GM19397 (cell line): Measurements from ENCODE around the gene YPEL1.
"Not testable (repeated sequence)": the region's sequence is repeated elsewhere in the genome, so short reads cannot be mapped to it uniquely, and the experiment has no call there.

Experiments
- ATAC-seq: cut with Tn5 transposase; IDR thresholded peaks from one replicate; pipeline ENCODE4 v1.9.1; 2021; ENCODE audit warnings: mild to moderate bottlenecking, moderate library complexity; ENCODE audit not compliant: unreplicated experiment

YPEL1 gene

GRCh38 chr22:21754523-21754922 lies 18.9 kb upstream of the YPEL1 start:
- ATAC-seq = no peak

- no peak for ATAC-seq
Measured at GRCh38 chr22:21753374-21754111, 17.9 kb upstream of the YPEL1 start.

- no peak for ATAC-seq
Measured at GRCh38 chr22:21752276-21752675, 16.7 kb upstream of the YPEL1 start.

DNA sequence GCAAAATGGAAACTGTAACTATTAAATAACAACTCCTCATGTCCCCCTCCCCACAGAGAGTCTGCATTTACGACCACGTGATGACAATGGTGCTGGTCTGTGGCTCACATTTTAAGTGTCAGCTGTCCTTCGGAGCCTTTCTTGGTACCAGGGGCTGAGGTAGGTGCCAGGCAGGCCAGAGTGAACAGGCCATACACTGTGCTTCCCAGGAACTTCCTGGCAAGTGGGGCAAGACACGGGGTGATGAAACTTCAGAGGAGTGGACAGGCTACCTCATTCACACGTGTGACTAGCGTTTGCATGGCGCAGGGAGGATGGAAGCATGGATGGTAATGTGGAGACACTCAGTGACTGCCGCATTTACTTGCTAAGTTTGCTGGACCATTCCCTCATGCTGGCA lies 10.4 kb upstream of the YPEL1 start:
- ATAC-seq = no peak

- not testable (repeated sequence) for ATAC-seq
Measured at GRCh38 chr22:21744917-21745316, 9.3 kb upstream of the YPEL1 start.

- no peak for ATAC-seq
Measured at GRCh38 chr22:21741790-21742189, 6.2 kb upstream of the YPEL1 start.

DNA sequence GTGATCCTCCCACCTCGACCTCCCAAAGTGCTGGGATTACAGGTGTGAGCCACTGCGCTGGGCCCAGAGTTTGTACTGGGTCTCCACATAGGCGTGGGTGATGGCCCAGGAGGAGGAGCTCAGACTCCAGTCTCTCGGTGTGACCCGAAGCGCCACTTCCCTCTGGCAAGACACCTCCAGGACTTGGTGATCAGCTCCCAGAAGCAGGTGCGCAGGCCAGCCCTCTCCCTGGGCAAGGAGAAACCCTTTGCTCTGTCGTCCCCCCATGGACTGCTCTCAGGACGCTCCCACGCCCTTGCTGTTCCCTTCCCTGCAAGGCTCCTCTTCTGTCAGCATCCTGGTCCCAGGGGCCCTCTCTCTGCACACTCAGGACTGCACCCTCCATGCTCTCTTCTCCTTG lies 5.5 kb upstream of the YPEL1 start:
- no peak for ATAC-seq

- ATAC-seq = no peak
Measured at GRCh38 chr22:21739828-21740377, 4.3 kb upstream of the YPEL1 start.

- no peak for ATAC-seq
Measured at GRCh38 chr22:21738966-21739365, 3.4 kb upstream of the YPEL1 start.

GRCh38 chr22:21738081-21738480 lies 2.5 kb upstream of the YPEL1 start:
- ATAC-seq = no peak

GRCh38 chr22:21736948-21737347 lies 1.4 kb upstream of the YPEL1 start:
- no peak for ATAC-seq

DNA sequence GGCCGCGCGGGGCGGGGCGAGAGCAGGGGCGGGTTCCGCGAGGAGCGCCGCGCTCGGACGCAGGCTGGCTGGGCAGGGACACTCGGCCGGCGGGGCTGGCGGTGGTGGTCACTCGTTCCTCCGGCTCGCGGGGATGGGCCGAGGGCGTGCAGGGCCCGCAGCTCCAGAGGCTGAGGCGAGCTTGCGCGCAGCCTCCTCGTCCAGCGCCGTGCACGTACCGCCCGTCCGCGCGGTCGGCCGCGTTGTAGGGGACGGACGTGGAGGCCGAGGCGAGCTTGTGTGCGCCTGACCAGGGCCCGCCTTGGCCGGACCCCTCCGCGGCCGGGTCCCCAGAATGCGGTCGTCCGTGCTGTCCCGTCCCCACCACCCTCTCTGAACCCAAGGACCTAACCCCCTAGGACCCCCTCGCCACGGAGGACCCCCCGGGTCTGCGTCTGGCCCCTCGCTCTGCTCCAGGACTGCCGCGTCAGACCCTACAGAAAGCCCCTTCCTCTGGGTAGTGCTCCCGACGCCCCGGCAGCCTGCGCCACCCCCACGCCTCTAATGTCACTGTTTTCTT lies 569 bp upstream of the YPEL1 start:
- peak; percentile 5 for ATAC-seq

DNA sequence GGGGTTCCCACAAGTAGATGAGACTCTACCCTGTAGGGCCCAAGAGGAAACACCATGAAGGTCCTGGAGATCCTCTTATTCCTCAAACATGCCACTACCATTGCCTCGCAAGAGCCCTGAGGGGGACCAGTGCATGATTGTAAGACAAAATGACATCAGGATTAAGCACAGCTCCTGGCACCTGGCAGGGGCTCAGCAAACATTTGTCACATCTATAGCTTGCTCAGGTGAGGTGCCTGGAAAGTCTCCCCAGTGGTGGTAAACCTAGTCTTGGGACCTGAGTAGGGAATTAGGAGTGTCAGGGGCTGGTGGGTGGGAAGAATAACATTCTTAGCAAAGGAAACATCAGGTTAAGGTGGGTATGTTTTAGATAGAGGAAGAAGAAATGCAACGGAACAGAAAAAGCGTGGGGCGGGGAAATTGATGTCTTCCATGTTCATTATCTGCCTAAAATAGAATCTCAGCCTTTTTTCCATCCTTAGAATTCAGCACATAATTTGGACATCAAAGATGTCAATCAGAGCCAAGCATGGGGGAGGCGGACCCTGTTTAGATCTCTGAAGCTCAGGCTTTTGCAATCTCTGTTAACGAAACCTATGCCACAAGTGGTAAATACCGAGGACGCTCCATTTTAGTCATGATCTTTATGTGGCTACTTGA lies 924 bp downstream of the YPEL1 start:
- no peak for ATAC-seq

DNA sequence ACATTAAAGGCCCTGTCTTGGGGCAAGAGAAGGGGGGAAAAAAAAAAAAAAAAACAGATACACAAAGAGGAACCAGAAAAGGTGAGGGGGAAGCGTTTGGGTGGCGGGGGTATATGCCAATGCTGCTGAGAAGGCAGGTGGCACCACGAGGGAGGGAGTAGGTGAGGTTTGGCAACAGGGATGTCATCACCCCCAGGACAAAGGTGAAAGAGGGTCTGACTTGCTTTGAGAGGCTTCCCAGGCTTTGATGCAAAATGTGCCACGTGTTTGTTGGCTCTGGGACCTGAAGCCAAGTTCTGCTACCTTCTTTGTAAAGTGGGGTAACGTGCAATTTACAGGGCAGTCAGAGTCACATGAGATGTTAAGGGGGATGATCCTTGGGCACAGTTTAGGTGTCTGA lies 4.1 kb downstream of the YPEL1 start:
- ATAC-seq = no peak

- no peak for ATAC-seq
Measured at GRCh38 chr22:21730535-21731308, 4.9 kb downstream of the YPEL1 start.

- ATAC-seq = not testable (repeated sequence)
Measured at GRCh38 chr22:21729184-21729583, 6.4 kb downstream of the YPEL1 start.

DNA sequence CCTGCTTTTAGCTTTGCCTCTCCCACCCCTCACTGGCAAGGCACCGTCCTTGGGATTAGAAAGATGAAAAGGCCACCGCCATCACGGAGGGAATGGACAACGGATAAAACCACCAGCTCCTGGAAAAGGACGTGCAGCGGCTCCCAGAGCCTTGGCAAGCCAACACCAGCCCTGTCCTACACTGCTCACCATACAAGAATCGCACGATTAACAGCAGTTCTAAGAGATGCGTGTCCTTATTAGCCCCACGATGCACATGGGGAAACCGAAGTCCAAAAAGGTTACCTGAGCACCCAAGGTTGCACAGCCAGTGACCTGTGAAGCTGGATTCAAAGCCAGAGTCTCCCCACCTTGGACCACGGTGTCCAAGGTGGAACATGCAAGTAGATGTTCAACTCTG lies 7.3 kb downstream of the YPEL1 start:
- ATAC-seq = no peak

DNA sequence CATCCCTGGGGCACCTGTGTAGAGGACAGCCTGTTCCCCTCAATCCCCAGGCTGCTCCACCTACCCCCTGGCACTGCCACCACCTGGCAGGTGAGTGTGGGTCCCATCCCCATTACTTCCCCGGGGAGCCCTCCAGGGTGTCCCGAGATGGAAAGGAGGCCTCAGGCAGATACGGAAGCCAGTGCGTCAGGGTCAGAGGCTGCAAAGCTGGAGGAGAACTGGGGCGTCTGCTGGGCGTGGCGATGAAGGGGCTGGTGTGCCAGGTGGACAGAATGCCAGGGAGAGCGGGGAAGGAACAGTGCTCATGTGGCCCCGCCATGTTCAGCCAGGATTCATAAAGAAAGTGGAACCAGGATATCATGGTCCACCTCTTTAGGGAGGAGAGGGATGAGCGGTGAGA lies 7.8 kb downstream of the YPEL1 start:
- no peak for ATAC-seq

GRCh38 chr22:21727159-21727558 lies 8.4 kb downstream of the YPEL1 start:
- no peak for ATAC-seq

DNA sequence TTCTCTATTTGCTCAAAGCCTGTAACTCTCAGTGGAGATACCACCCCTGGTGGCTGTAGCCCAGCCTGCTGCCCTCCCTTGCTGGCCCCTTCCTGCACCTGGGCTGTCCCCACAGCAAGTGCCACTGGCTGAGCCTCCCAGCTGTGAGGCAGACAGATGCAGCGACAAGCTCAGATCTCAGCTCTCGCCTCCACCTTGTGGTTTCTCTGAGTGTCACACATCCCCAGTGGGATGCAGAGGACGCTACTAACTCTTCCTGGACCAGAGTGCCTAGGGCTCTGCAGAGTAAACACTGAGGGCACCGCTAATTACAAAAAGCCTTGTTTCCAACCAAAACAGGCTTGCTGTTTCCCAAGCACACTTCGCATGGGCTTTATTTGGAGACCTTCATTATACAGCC lies 8.9 kb downstream of the YPEL1 start:
- no peak for ATAC-seq

- no peak for ATAC-seq
Measured at GRCh38 chr22:21725956-21726649, 9.5 kb downstream of the YPEL1 start.
